NCI-H748 (cell line): ENCODE measurements around the gene GALNT2.

Source experiments
- DNase-seq: peaks from one replicate; lab custom pipeline; 2025; ENCODE audit not compliant: unreplicated experiment; lab: John Stamatoyannopoulos, UW

GALNT2 gene

DNA sequence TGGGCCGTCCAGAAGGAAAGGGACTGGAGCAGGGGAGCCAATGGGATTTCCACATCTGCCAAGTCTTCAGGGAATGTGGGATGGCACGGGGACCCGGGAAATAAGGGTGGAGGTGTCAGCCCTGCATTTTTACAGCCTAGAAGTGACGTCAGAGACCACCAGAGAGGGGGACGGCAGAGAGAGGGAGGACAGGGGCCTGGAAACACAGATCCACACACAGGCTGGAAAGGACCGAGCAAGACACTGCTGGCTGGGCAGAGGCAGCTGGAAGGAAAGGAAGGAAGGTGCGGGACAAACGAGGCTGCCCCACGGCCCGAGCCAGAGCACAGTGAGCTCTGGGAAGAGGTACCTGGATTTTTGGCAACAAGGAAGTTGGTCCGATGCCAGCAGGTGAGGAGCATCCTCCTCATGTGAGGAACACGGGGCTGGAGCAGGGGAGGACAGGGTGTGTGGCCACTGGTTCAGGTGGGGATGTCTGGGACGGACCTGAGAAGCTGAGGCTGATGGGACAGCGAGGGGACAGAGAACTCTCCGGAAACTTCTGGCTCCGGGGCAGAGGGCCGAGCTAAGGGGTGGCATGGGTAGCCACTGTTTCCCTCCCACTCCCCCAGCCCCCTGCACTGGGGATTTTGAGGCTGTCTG is 220.8 kb downstream of the GALNT2 start:
- DNase-seq = no peak

DNA sequence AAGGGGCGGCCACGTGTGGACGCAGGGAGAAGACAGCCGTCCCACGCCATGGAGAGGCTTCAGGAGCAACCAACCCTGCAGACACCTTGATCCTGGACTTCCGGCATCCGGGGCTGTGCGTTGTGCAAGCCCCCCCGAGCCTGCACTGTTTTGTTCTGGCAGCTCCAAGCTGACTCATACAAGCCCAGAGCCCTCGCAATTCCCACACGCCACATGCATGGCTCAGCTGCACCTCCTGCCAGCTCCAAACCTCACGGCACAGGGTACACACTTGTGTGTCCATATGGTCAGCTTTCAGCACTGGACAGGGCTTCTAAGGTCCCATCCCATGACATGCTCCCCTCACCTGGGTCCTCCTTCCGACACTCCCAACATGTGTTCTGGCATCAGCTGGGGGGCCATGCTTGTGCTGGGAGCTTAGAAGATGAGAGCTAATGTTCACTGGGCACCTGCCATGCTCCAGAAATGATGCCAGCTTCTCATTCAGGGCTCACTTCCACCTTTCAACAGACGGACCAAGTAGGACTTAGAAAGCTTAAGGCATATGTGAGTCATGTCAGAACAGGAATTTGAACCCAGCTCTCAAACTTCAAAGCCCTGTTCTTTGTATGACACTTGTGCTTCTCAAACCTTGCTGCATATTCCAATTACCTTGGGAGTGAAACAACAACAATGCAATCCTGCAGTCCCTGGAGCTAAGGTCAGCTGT is 221.8 kb downstream of the GALNT2 start:
- DNase-seq = no peak

DNA sequence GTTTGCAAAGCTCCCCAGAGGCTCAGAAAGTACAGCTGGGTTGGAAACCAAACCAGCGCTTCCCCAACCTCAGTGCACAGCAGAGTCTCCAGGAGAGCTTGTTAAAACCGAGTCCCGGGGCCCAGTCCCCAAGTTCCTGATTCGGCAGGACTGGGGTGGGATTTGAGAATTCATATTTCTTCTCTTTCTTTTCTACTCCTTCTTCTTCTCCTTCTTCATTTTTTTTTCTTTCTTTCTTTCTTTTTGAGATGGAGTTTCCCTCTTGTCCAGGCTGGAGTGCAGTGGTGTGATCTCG is 222.3 kb downstream of the GALNT2 start:
- DNase-seq = no peak

DNA sequence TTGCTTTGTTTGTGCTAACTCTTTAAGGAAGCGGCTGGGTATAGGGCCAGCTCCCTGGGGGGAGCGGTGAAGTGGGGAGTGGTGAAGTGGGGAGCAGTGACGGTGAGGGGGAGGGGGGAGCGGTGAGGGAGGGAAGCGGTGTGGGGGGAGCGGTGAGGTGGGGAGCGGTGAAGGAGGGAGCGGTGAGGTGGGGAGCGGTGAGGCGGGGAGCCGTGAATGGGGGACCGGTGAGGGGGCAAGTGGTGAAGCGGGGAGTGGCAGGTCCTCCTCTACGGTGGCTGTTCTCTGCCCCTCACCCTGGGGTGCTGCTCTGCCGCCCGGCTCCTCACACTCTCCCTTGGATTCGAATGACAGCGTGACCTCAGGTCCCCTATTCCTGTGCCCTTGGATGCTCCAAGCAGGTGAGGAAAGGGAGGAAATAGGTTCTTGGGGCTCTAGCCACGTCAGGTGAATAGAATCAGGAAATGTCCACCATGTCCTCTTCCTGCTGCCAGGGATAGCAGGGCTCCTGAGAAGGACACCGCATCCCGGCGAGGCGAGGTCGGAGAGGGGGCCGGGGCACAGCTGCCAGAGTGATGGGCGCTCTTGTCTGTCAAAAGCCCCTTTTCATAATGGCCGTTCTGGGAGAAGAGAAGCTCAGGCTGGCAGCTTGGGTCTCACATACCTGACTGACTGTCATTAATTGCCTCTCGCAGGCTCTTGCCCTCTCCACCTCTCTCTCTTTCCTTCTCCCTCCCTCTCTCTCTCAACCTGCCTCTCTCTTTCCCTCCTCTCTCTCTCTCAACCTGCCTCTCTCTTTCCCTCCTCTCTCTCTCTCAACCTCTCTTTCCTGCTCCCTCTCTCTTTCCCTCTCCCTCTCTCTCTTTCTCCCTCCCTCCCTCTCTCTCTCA is 224.9 kb downstream of the GALNT2 start:
- peak; percentile 17 for DNase-seq

DNA sequence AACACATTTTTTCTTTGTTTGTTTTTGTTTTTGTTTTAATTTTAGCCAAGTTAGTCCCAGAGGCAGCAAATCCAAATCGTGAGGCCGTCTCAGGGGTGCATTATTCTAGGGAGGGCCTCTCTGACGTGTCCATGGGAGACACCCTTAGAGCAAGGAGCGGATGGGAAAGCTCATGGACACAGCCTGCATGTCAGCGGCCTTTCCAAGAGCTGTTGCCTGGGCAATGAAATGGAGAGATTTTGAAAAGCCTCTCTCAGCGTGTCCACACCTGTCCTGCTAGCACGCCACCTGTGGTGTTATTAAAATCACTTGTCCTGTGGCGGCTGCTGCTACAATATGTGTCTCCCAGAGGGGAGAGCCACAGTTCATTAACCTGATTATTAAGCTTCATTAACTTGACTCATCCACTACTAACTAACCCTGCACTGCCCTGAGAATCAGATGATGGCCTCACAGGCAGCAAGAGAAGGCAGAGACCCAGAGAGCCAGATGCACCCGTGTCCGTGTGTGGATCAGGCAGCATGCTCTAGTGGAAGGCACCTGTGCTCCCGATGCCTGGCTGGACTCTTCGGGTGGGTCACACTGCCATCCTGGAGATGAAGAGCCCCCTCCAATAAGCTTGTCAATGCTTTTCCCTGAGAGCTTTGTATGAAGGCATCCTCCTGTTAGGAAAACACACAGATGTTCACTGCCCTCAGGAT is 225.8 kb downstream of the GALNT2 start:
- peak; percentile 94 for DNase-seq

DNA sequence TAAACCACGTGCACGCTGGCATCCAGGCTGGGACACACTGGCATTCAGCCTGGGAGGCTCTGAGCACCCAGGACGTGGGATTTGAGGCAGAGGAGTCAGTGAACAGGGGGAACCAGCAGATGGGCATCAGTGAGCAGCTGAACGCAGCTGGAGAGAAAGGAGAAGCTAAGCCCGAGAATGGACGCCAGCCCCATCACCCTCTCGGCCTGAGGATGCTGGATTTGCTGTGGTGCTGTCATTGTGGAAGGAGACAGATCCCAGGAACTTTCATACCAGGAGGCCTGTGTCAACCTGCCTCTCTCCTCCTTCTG is 226.3 kb downstream of the GALNT2 start:
- DNase-seq = no peak

DNA sequence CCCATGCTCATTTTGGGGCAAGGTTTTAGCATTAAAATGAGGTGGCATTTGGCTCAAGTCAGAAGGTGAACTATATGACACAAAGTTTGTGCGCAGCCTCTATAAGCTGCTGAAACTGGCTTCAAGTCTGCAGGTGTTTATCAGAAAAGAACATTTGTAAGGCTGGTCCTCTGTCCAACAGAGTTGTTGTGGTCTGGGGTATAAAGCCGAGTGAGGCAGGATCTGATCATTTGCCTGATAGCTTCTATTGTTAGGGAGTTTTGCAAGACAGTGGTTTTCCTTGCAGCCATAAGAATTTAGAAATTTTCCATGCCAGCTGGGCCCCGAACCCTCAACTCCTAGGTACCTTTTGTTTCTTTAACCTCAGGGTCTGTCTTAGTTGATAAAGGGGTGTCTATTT is 228.3 kb downstream of the GALNT2 start:
- DNase-seq = no peak

DNA sequence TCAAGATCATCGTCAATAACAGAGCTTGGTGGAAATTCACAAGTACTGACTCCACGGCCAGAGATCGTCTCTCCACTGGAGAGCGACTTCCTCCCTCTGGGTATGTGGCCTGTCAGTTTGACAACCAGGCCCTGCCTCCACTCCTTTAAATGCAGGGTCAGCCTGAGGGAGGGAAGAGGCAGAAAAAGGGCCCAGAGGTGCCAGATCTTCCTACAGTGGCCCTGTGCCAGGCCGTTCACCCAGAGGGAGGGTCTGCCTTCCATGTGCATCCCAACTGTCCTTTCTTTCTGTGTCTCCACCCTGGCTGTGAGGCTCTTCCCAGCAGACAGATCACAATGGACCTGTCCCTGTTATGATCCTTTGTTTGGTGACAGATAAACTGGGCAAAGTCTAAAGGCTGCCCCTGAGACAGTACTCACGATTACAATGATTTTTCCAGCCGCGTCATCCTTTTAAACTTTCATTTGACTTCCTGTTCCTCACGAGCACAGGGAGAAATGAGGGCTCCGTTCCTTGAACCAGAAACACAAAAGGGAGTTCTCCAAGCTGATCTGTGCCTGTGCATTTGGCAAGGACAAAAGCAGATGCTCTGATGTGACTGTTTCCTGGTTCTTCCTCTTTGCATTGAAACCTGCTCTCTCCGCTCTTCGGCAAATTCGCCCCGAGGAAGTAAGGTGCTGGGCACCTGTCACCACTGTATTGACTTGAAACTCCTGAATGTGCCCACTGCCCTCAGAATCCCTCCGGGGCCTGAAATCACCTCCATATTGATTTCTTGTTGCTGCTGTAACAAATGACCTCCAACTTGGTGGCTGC is 232.4 kb downstream of the GALNT2 start:
- DNase-seq = no peak

DNA sequence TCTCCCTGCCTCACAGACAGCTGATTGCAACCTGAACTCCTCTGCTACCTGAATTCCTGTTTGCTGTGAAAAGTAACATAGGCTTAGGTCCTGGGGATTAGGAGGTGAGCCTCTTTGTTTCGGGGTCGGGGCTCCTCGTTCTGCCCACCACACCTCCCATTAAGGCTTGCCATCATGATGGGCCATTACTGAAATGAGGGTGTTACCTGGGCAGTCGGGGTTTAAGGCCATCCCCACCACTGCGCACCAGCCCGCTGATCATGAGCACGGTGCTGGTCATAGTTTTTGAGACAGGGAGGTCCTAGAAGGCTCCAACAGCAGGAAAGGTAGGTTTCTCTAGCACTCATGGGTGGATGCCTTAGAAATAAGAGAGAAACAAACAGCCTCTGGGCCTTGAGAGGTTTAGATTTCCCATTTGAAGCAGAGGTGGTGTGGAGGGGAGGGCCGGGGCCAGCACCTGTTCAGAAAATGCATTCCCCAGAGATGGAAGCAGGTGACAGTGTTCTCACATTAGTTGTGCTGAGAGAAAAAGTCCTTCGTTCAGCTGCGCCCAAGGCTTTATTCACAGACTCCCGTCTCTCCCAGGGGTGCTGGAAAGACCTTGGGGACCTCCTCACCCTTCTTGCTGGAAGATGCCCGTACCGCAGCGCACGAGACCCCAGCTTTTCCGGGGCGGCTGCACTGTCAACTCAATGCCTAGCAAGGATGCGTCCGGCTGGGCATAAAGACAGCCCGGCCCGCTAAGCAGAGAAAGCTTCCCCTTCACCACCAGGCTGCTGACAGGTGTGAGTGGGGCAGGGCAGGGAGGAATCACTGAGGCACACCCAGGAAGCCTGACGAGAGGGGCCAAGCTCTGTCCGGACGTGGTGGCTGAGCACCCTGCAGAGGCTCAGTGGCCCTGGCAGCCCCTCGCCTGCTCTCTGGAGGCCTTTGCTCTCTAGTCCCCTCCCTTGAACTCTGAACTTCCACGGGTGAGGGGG is 233.6 kb downstream of the GALNT2 start:
- no peak for DNase-seq

DNA sequence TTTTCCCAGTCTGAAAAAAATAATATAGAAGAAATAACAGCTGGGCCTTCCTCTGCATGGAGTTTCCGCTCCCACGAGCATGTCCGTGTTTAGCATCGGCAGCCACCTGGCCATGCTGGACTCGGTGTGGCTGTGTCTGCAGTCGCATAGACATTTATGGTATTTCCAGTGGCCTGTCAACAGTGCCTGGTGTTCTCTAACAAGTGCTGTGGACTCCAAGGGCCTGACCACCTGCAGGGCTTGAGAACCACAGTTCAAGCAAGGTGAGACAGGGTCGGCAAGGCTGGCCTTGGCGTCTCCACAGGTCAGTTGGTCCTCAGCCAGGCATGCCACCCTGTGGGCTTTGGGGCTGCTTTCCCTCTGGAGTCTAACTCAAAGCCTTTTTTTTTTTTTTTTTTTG is 234.3 kb downstream of the GALNT2 start:
- DNase-seq = no peak

DNA sequence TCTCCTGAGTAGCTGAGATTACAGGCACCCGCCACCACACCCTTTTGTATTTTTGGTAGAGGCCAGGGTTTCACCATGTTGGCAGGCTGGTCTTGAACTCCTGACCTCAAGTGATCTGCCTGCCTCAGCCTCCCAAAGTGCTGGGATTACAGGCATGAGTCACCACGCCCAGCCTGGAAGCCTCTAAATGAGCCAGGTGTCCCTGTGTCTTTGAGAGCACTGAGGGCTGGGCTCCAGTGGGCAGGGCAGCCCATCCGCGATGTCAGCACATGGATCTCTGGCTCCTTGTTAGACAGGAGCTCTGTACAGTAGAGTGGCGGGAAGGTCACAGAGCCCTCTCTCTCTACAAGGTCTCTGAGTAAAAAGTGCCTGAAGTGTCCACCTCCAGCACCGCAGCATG is 234.8 kb downstream of the GALNT2 start:
- DNase-seq = no peak

DNA sequence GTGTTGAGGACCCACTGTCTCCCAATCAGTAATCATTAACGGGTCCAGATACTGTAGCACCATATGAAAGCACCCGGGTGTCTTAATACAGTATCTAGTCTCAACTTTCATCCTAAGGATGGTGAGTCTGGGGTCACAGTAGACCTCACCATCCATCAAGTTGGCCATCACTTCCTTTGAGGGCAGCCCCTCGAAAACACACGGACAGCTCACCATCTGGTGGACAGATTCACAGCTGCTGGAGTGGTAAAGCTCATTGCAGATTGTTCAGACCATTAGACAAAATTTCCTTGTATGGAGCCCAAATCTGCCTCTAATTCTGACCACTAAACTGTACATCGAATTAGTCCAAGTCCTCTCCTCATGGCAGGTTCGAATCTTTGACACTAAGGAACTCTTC is 236.0 kb downstream of the GALNT2 start:
- DNase-seq = peak; percentile 32

DNA sequence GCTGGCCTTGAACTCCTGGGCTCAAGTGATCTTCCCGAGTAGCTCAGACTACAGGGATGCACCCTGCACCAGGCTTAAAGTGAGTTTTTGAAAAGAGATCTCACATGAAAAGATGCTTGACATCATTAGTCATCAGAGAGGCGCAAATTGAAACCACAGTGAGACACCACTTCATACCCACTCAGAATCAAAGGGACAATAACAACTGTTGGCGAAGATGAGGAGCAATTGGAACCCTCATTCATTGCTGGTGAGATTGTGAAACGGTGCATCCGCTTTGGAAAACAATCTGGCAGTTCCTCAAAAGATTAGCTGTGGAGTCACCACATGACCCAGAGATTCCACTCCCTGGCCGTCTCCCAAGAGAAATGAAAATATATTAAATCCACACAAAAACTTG is 236.8 kb downstream of the GALNT2 start:
- DNase-seq = peak; percentile 17

DNA sequence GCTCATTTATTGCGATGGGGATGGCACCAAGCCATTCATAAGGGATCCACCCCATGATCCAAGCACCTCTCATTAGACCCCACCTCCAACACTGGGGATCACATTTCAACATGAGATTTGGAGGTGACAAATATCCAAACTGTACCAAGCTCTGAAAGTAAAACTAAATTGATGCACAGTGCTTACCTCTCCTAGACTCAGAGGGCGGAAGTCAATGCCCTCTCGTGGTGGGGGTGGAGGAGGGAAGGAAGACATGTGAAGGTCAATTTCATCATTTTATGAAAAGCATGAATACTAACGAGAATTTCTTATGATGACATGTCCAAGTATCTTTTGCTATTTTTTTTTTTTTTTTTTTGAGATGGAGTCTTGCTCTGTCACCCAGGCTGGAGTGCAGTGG is 239.1 kb downstream of the GALNT2 start:
- no peak for DNase-seq

DNA sequence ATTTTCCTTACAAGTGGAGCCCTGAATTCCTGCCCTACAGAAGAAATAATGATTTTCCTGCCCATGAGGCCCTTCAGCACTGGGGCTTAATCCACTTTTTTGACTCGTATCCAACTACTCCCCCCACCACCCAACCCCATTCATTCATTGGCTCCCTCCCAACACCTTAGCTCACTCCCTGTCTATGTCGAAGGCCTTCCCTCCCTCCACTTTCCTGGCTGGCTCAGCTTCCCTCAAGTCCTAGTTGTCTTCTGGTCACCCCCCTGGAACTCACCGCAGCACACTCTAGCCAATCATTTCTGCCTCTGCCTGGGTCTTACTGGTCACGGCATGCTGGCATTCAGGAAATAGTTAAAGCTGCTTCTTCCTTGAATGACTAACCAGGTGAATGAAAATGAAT is 240.2 kb downstream of the GALNT2 start:
- DNase-seq = no peak

DNA sequence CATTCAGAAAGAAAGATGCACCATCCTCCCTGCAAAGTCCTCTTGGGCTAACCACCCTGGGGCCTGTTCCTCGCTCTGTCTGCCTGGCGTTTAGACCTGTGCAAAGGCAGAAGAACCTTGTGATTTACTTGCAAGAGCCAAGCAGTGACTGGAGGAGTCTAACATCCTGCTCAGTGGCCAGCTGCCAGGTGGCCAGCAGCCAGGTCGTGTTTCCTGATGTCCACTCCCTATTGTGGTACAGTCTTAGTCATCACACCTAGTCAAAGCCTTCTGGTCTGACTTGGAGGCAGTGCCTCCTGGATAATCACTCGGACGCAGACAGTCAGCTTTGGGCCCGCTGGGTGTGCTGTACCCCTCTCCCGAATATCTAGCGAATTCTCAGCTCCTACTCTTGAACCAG is 241.0 kb downstream of the GALNT2 start:
- DNase-seq = peak; percentile 13

DNA sequence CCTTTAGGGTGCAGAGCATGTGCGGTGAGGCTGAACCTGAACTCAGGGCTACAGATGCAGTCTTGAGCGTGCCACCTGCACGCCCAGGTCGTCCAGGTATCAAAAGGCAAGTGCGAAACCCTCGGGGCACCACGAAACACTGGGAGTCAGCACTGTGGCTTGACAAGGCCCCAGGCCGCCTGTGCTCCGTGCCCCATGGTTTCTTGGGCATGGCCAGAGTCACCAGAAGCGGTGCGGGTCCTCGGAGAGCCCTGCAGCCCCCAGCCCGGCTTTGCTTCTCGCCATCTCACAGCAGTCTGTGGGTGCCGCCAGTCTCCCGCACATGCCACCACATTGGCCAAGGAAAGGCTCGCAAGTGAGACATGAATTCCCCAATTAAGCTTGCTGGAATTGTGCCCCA is 241.8 kb downstream of the GALNT2 start:
- DNase-seq = no peak

DNA sequence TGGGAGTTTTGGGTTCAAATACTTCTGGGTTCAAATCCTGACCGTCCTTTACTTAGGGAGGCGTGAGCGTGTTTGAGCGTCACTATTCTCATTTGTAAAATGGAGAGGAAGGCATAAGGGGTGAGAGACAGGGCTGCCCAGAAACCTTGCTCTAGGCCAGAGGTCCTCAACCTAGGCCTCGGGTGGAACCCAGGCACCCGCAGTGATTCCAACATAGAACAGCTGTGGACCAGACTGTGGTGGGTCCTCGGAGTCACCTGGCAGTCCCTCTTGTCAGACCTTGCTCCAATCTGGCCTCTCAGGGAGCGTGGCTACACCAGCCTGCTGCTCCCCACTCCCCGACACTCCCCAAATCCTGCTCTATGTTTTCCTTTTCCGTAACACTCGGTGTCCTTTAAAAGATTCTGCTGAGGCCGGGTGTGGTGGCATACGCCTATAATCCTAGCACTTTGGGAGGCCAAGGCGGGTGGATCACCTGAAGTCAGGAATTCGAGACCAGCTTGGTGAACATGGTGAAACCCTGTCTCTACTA is 242.7 kb downstream of the GALNT2 start:
- DNase-seq = no peak

DNA sequence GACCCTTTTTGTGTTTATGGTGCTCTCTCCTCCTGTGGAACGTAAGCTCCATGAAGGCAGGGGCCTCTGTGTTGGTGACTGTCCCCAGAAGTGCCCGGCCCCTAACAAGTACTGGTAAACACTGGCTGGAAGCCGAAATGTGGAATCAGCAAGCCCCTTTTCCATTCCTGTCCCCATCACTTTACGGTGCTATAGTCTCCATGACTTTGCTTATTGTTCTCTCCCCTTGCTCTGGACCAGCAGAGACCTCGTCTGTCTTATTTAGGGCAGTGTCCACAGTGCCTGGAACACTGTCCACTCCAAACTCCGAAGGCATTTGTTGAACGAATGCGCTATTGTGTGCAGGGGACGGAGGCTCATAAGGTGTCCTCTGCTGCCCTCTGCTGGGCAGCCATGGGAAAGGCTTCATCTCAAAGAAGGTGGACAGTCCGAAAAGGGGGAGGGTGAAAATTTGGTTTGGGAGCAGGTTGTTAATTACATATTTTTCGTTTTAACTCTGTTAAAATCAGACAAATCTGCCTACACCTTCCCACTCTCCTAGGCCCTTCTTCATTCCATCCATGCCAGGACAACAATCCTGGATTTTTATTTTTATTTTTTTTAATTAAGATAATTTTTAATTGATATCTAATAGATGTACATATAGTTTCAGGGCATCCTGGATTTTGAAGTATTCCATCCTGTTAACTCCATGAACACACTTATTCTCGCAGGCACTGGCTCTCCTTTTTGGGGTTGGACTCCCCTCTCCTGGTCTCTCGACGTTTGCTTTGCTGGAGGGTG is 243.5 kb downstream of the GALNT2 start:
- DNase-seq = peak; percentile 78
